ENCODE measurements around the gene C22orf42. TPM values are rescaled to one million over a fixed set of nuclear protein-coding genes. Genes with fewer than 3 reads are reported as not detected.
"Not testable (repeated sequence)": the region's sequence is repeated elsewhere in the genome, so short reads cannot be mapped to it uniquely, and the experiment has no call there.

C22orf42 gene
- total RNA-seq, 1 experiment from 2014 or later = not detected

DNA sequence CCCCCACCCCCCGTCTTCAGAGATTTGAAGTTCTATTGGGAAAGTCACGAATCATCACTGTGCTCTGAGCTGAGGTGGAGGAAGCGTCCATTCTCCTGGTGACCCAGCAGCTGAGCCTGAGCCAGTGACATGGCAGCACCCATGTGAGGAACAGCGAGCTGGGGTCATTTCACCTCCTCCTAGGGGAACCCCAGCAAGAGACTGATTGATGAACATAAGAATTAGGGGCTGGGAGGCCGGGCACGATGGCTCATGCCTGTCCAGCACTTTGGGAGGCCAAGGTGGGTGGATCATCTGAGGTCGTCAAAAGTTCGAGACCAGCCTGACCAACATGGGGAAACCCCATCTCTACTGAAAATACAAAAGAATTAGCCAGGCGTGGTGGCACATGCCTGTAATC, 34.2 kb upstream of the C22orf42 start:
- H3K27me3 Mint-ChIP-seq (ENCODE audit: insufficient read depth, unreplicated experiment) = peaks cover 18% of the 10 kb centered on the region
- DNase-seq; H3K36me3 Mint-ChIP-seq (ENCODE audit: insufficient read depth, unreplicated experiment); H3K9me3 ChIP-seq; CTCF ChIA-PET; intact Hi-C loops (cut with micrococcal nuclease; ENCODE audit: unreplicated experiment); H3K4me1 Mint-ChIP-seq (ENCODE audit: low read depth, unreplicated experiment); H3K36me3 ChIP-seq (ENCODE audit: control insufficient read depth, insufficient read depth, low read length); H3K4me3 Mint-ChIP-seq (ENCODE audit: unreplicated experiment); POLR2A ChIA-PET; H3K27me3 ChIP-seq (replicated peaks; ENCODE audit: control insufficient read depth, insufficient read depth, low read length); BruUV-seq (replicated peaks); H3K4me1 ChIP-seq; H3K9me3 Mint-ChIP-seq (ENCODE audit: unreplicated experiment); H3K27ac Mint-ChIP-seq (ENCODE audit: unreplicated experiment); H3K4me3 ChIP-seq (ENCODE audit: low read depth, low read length): not testable (repeated sequence)

DNA sequence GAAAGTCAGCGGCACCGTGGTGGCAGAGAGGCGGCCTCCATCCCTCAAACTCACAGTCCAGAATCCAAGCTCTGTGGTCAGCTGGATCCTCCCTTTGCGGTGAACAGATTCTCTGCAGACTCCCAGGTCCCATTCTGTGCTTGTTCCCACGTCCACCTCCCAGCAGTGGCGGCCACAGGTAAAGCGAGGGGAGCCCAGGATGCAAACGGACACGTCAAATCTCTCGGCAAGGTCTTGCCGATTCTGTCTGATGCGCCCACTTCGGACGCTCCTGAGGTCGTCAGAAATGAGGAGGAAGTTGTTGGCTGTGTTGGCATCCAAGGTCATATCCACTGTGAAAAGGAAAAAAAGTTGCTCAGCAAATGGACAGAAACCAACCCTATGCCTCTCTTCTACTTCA, 31.9 kb upstream of the C22orf42 start:
- CTCF ChIA-PET; H3K36me3 Mint-ChIP-seq (ENCODE audit: insufficient read depth, unreplicated experiment); H3K4me3 Mint-ChIP-seq (ENCODE audit: unreplicated experiment); DNase-seq; H3K4me1 Mint-ChIP-seq (ENCODE audit: low read depth, unreplicated experiment); H3K27me3 ChIP-seq (replicated peaks; ENCODE audit: control insufficient read depth, insufficient read depth, low read length); H3K4me1 ChIP-seq; H3K4me3 ChIP-seq (ENCODE audit: low read depth, low read length); POLR2A ChIA-PET; BruUV-seq (replicated peaks); H3K27ac Mint-ChIP-seq (ENCODE audit: unreplicated experiment); H3K9me3 Mint-ChIP-seq (ENCODE audit: unreplicated experiment); H3K36me3 ChIP-seq (ENCODE audit: control insufficient read depth, insufficient read depth, low read length); intact Hi-C loops (cut with micrococcal nuclease; ENCODE audit: unreplicated experiment); H3K9me3 ChIP-seq: not testable (repeated sequence)
- H3K27me3 Mint-ChIP-seq (ENCODE audit: insufficient read depth, unreplicated experiment) = peaks cover 13% of the 10 kb centered on the region

DNA sequence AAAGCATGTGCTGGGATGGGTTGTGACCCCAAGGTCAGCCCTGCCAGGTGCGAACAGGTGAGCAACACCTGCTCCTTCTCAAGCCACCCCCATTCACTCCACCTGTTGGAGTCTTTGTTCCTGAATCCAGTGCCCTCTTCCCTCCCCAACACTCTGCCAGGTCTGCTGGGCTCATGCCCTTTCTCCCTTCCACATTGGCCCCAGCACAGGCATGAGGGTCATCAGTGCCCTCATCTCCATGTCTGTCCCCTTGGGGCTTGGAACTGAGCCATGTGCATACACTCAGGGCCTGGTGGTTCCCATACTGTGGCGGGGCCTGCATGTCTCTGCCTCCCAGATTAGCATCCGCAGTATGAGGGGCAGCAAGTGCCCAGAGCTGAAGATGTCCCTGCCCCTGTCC, 26.7 kb upstream of the C22orf42 start:
- H3K4me1 ChIP-seq = no peaks in the 10 kb centered on the region
- no peak overlapping the region for H3K27ac Mint-ChIP-seq (ENCODE audit: unreplicated experiment)
- H3K9me3 ChIP-seq = no peaks in the 10 kb centered on the region
- no peaks in the 10 kb centered on the region for H3K36me3 ChIP-seq (ENCODE audit: control insufficient read depth, insufficient read depth, low read length)
- no TSS peak for BruUV-seq (replicated peaks)
- H3K4me3 Mint-ChIP-seq (ENCODE audit: unreplicated experiment) = no peak overlapping the region
- no peaks in the 10 kb centered on the region for H3K27me3 ChIP-seq (replicated peaks; ENCODE audit: control insufficient read depth, insufficient read depth, low read length)
- peaks cover 3% of the 10 kb centered on the region for H3K27me3 Mint-ChIP-seq (ENCODE audit: insufficient read depth, unreplicated experiment)
- TF ChIP-seq, protein P1, sequence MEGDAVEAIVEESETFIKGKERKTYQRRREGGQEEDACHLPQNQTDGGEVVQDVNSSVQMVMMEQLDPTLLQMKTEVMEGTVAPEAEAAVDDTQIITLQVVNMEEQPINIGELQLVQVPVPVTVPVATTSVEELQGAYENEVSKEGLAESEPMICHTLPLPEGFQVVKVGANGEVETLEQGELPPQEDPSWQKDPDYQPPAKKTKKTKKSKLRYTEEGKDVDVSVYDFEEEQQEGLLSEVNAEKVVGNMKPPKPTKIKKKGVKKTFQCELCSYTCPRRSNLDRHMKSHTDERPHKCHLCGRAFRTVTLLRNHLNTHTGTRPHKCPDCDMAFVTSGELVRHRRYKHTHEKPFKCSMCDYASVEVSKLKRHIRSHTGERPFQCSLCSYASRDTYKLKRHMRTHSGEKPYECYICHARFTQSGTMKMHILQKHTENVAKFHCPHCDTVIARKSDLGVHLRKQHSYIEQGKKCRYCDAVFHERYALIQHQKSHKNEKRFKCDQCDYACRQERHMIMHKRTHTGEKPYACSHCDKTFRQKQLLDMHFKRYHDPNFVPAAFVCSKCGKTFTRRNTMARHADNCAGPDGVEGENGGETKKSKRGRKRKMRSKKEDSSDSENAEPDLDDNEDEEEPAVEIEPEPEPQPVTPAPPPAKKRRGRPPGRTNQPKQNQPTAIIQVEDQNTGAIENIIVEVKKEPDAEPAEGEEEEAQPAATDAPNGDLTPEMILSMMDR (IDR thresholded peaks at IDR 0.05; ENCODE audit: insufficient read depth in 1 of 2, low read depth in 1 of 2, low read length in 1 of 2, severe bottlenecking in 1 of 2, unreplicated experiment in 1 of 2) = no peak
- H3K9me3 Mint-ChIP-seq (ENCODE audit: unreplicated experiment) = no peaks in the 10 kb centered on the region
- no peak for DNase-seq
- intact Hi-C loops (cut with micrococcal nuclease; ENCODE audit: unreplicated experiment) = no loop called here
- ChIA-PET CTCF (no interaction called here), POLR2A (no interaction called here)
- no peak overlapping the region for H3K4me3 ChIP-seq (ENCODE audit: low read depth, low read length)
- no peaks in the 10 kb centered on the region for H3K4me1 Mint-ChIP-seq (ENCODE audit: low read depth, unreplicated experiment)
- H3K36me3 Mint-ChIP-seq (ENCODE audit: insufficient read depth, unreplicated experiment) = no peaks in the 10 kb centered on the region

DNA sequence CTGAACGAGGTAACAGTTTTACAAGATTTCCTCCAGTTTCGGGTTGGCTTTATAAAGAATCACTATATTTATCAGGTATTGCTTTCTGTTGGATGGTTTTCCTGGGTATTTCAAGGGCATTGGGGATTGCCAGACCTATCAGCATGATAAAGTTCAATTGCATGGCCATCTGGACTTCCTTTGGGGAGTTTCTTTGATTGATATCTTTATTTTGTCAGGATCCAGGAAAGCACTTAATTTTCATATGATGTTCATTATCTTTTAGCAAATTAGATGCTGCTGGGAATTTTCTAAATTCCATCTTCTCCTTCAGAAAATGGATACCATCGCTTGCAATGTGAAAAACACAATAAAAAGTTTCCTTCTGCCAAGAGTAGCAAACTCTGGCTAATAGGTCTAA, 24.5 kb upstream of the C22orf42 start:
- H3K4me1 ChIP-seq = no peaks in the 10 kb centered on the region
- BruUV-seq (replicated peaks) = no TSS peak
- H3K27me3 Mint-ChIP-seq (ENCODE audit: insufficient read depth, unreplicated experiment) = peaks cover 4% of the 10 kb centered on the region
- no peaks in the 10 kb centered on the region for H3K36me3 ChIP-seq (ENCODE audit: control insufficient read depth, insufficient read depth, low read length)
- no peak for DNase-seq
- H3K27me3 ChIP-seq (replicated peaks; ENCODE audit: control insufficient read depth, insufficient read depth, low read length) = no peaks in the 10 kb centered on the region; the same call in 1 of the 2 replicates
- no peaks in the 10 kb centered on the region for H3K9me3 Mint-ChIP-seq (ENCODE audit: unreplicated experiment)
- no peak overlapping the region for H3K4me3 Mint-ChIP-seq (ENCODE audit: unreplicated experiment)
- H3K4me1 Mint-ChIP-seq (ENCODE audit: low read depth, unreplicated experiment) = no peaks in the 10 kb centered on the region
- ChIA-PET POLR2A (no interaction called here), CTCF (no interaction called here)
- no peaks in the 10 kb centered on the region for H3K36me3 Mint-ChIP-seq (ENCODE audit: insufficient read depth, unreplicated experiment)
- no peaks in the 10 kb centered on the region for H3K9me3 ChIP-seq
- no peak overlapping the region for H3K27ac Mint-ChIP-seq (ENCODE audit: unreplicated experiment)
- TF ChIP-seq, protein P1 (IDR thresholded peaks at IDR 0.05; ENCODE audit: insufficient read depth in 1 of 2, low read depth in 1 of 2, low read length in 1 of 2, severe bottlenecking in 1 of 2, unreplicated experiment in 1 of 2) = no peak
- intact Hi-C loops (cut with micrococcal nuclease; ENCODE audit: unreplicated experiment) = no loop called here
- H3K4me3 ChIP-seq (ENCODE audit: low read depth, low read length) = no peak overlapping the region

Measured in Caco-2 (cell line).